Hepatocyte (in vitro differentiated cells): ENCODE measurements around the gene MEA1. TPM values are rescaled to one million over a fixed set of nuclear protein-coding genes. Genes with fewer than 3 reads are reported as not detected.

Experiments used
- DNase-seq: peaks from one replicate; pipeline ENCODE4 v3.0.0-alpha.2; 2016; ENCODE audit warnings: low spot score
- H2AFZ ChIP-seq: fragments of 200-600 bp; sonication (generic); 2 replicates; pipeline ENCODE4 v1.6.0; 2016; ENCODE audit warnings: antibody characterized with exemption, mild to moderate bottlenecking
- H3K27ac ChIP-seq: fragments of 200-600 bp; sonication (generic); 2 replicates; pipeline ENCODE4 v1.5.1; 2016; ENCODE audit warnings: mild to moderate bottlenecking
- H3K27me3 ChIP-seq: fragments of 200-600 bp; sonication (generic); 2 replicates; pipeline ENCODE4 v1.6.1; 2016
- H3K36me3 ChIP-seq: fragments of 200-600 bp; sonication (generic); replicated peaks from 2 replicates; pipeline ENCODE4 v1.5.1; 2016; ENCODE audit warnings: low read depth; ENCODE audit not compliant: insufficient read depth
- H3K4me1 ChIP-seq: fragments of 200-600 bp; sonication (generic); 2 replicates; pipeline ENCODE4 v1.5.1; 2016; ENCODE audit warnings: mild to moderate bottlenecking, moderate library complexity; ENCODE audit not compliant: insufficient read depth
- H3K4me2 ChIP-seq: fragments of 200-600 bp; sonication (generic); 2 replicates; pipeline ENCODE4 v1.6.0; 2016
- H3K4me3 ChIP-seq: fragments of 200-600 bp; sonication (generic); 2 replicates; pipeline ENCODE4 v1.5.1; 2016; ENCODE audit warnings: mild to moderate bottlenecking
- H3K79me2 ChIP-seq: fragments of 200-600 bp; sonication (generic); 2 replicates; pipeline ENCODE4 v1.6.0; 2017; ENCODE audit warnings: mild to moderate bottlenecking
- H3K9me2 ChIP-seq: fragments of 200-600 bp; sonication (generic); replicated peaks from 2 replicates; pipeline ENCODE4 v1.6.0; 2017; ENCODE audit warnings: mild to moderate bottlenecking; ENCODE audit not compliant: insufficient read depth
- H3K9me3 ChIP-seq: fragments of 200-600 bp; sonication (generic); 2 replicates; pipeline ENCODE4 v1.5.1; 2016; ENCODE audit warnings: low read depth, mild to moderate bottlenecking
- H4K20me1 ChIP-seq: fragments of 200-600 bp; sonication (generic); 2 replicates; pipeline ENCODE4 v1.6.0; 2016; ENCODE audit warnings: mild to moderate bottlenecking; ENCODE audit not compliant: insufficient read depth, poor library complexity, severe bottlenecking
- CTCF ChIP-seq: fragments of 200-600 bp; sonication (generic); IDR thresholded peaks from 2 replicates; pipeline ENCODE4 v1.5.1; 2016; ENCODE audit warnings: antibody characterized with exemption, mild to moderate bottlenecking; ENCODE audit not compliant: poor library complexity
- EZH2 ChIP-seq: fragments of 200-600 bp; sonication (generic); IDR thresholded peaks from 2 replicates; pipeline ENCODE4 v1.6.1; 2016; ENCODE audit warnings: antibody characterized with exemption, mild to moderate bottlenecking, borderline replicate concordance
- EZH2phosphoT487 ChIP-seq: fragments of 200-600 bp; sonication (generic); IDR thresholded peaks from one replicate; pipeline ENCODE4 v1.6.1; 2018; ENCODE audit warnings: antibody characterized with exemption, mild to moderate bottlenecking, low read depth, moderate library complexity; ENCODE audit not compliant: unreplicated experiment, severe bottlenecking
- WGBS: methylation state at CpG from one replicate; pipeline ENCODE4 v1.1.6; 2016; ENCODE audit warnings: low lambda C conversion rate; ENCODE audit errors: missing lambda C conversion rate; 5-methylcytosine and 5-hydroxymethylcytosine counted together
- polyA plus RNA-seq: library from polyadenylated mRNA; unstranded; fragments of >200 nt; fragmentation: Nextera tagmentation; extraction: Ambion mirVana; gene quantifications from 2 replicates; pipeline ENCODE4 v1.2.1, GENCODE V29; 2016
- total RNA-seq: library from RNA; depleted of rRNA; stranded (reverse); fragments of >200 nt; gene quantifications from 2 replicates; pipeline ENCODE4 v1.2.3, GENCODE V29; 2014

Gene MEA1
- total and polyA plus RNA-seq, 2 experiments from 2014 or later = 73.3 to 127 TPM

- Histone ChIP-seq H3K27ac (peak overlapping the region; percentile 98), H3K9me3 (no peaks in the 10 kb centered on the region), H2AFZ (no peak overlapping the region), H3K4me3 (peak overlapping the region; percentile 57), H3K4me1 (peaks cover 10% of the 10 kb centered on the region), H3K79me2 (peaks cover 65% of the 10 kb centered on the region), H3K4me2 (peak overlapping the region; percentile 89), H4K20me1 (no peaks in the 10 kb centered on the region), H3K27me3 (no peaks in the 10 kb centered on the region), H3K36me3 (no peaks in the 10 kb centered on the region), H3K9me2 (no peaks in the 10 kb centered on the region)
- DNase-seq = no peak
- no peak for TF ChIP-seq EZH2
- no peak for TF ChIP-seq EZH2phosphoT487
- no peak for TF ChIP-seq CTCF
- WGBS = 80% methylated on average over 12 of the region's 12 CpGs
Measured at GRCh38 chr6:43060755-43061633, 47.2 kb upstream of the MEA1 start.

GRCh38 chr6:43060034-43060754, 46.4 kb upstream of the MEA1 start:
- Histone ChIP-seq H3K27me3 (no peaks in the 10 kb centered on the region), H3K4me1 (peaks cover 10% of the 10 kb centered on the region), H3K4me3 (peak overlapping the region; percentile 57), H3K79me2 (peaks cover 65% of the 10 kb centered on the region), H3K36me3 (no peaks in the 10 kb centered on the region), H3K9me2 (no peaks in the 10 kb centered on the region), H2AFZ (peak overlapping the region; percentile 6), H3K27ac (peak overlapping the region; percentile 98), H3K9me3 (no peaks in the 10 kb centered on the region), H3K4me2 (peak overlapping the region; percentile 89), H4K20me1 (no peaks in the 10 kb centered on the region)
- peak; percentile 81 for DNase-seq
- no peak for TF ChIP-seq EZH2phosphoT487
- TF ChIP-seq CTCF = no peak
- no peak for TF ChIP-seq EZH2
- 9% methylated on average over 15 of the region's 15 CpGs for WGBS

- Histone ChIP-seq H3K4me1 (peaks cover 10% of the 10 kb centered on the region), H3K79me2 (peaks cover 64% of the 10 kb centered on the region), H4K20me1 (no peaks in the 10 kb centered on the region), H3K4me3 (peak within 1 kb of the TSS; percentile 67), H3K27me3 (no peaks in the 10 kb centered on the region), H3K9me2 (no peaks in the 10 kb centered on the region), H3K27ac (peak within 1 kb of the TSS; percentile 98), H2AFZ (peak within 1 kb of the TSS; percentile 27), H3K36me3 (no peaks in the 10 kb centered on the region), H3K4me2 (peak within 1 kb of the TSS; percentile 89), H3K9me3 (no peaks in the 10 kb centered on the region)
- peak; percentile 99 for DNase-seq
- WGBS = under 1% methylated on average over 53 of the region's 64 CpGs
- TF ChIP-seq EZH2 = no peak
- no peak for TF ChIP-seq EZH2phosphoT487
- no peak for TF ChIP-seq CTCF
Measured at GRCh38 chr6:43059168-43060033, 45.7 kb upstream of the MEA1 start, which contains the start of the genes KLC4 and MRPL2. Gene KLC4, plus strand, starts transcription at chr6:43059631. Its CDS starts 1,705 bp downstream, at chr6:43061336. Gene MRPL2, minus strand, starts transcription at chr6:43059434. Its CDS starts 53 bp downstream, at chr6:43059381.
